Endothelial cell of umbilical vein (primary cell): Measurements from ENCODE around the gene CELSR2. TPM values are rescaled to one million over a fixed set of nuclear protein-coding genes. Genes with fewer than 3 reads are reported as not detected.

ENCODE experiments used
- BruUV-seq: library from RNA; stranded (reverse); fragments of 400-500 nt; replicated peaks from 2 replicates; lab custom pipeline; 2021; lab: Mats Ljungman, UMichigan
- CTCF ChIA-PET: fragments of 300-600, 350-600 bp; sonication (Branson Sonifier 250); formaldehyde crosslinking; loops from one replicate; lab custom pipeline; 2021; ENCODE audit warnings: antibody characterized with exemption, inconsistent platforms; lab: Charles Lee
- POLR2A ChIA-PET: fragments of 300-600, 350-600 bp; sonication (Branson Sonifier 250); formaldehyde crosslinking; loops from one replicate; lab custom pipeline; 2021; ENCODE audit warnings: antibody characterized with exemption, inconsistent platforms; lab: Charles Lee
- DNase-seq: peaks from one replicate; pipeline ENCODE4 v3.0.0-alpha.2; 2011; ENCODE audit warnings: low read depth, low spot score
- FAIRE-seq: peaks from 2 replicates; lab custom pipeline; 2011; peaks lifted over from hg19 to GRCh38; lab: Jason Lieb, UNC
- H2AFZ ChIP-seq: 2 replicates; pipeline ENCODE4 v1.6.0; 2012; ENCODE audit warnings: low read depth, low read length, control low read depth, inconsistent platforms
- H3K27ac ChIP-seq: 2 replicates; pipeline ENCODE4 v1.5.1; 2011; ENCODE audit warnings: low read depth, mild to moderate bottlenecking, control low read depth, low read length, moderate library complexity; ENCODE audit not compliant: insufficient read depth
- H3K27me3 ChIP-seq, 2 experiments: 2 replicates each; pipeline versions ENCODE4 v1.6.0 to v1.6.1; 2011; ENCODE audit warnings: low read length in 2 of 2, mixed read lengths in 1 of 2; ENCODE audit not compliant: control insufficient read depth in 2 of 2, insufficient read depth in 2 of 2
- H3K36me3 ChIP-seq, 2 experiments: 2 replicates in 1 of 2; 3 replicates in 1 of 2; pipeline ENCODE4 v1.5.1; 2011; ENCODE audit warnings: low read length in 2 of 2, mild to moderate bottlenecking in 1 of 2, moderate library complexity in 1 of 2; ENCODE audit not compliant: control insufficient read depth in 2 of 2, insufficient read depth in 2 of 2; ENCODE audit errors: extremely low read depth in 1 of 2
- H3K4me1 ChIP-seq: 3 replicates; pipeline ENCODE4 v1.5.1; 2011; ENCODE audit warnings: mild to moderate bottlenecking, low read length; ENCODE audit not compliant: control insufficient read depth, insufficient read depth; ENCODE audit errors: extremely low read depth
- H3K4me2 ChIP-seq: 2 replicates; pipeline ENCODE4 v1.6.1; 2011; ENCODE audit warnings: low read length, control low read depth, mixed read lengths; ENCODE audit not compliant: insufficient read depth
- H3K4me3 ChIP-seq, 3 experiments: fragments of 200-600 bp in 1 of 3; sonication (generic), shearing (Covaris generic) in 1 of 3; replicated peaks in 1 of 3; 2 replicates each; pipeline ENCODE4 v1.5.1; 2011 to 2016; ENCODE audit warnings: control low read depth in 3 of 3, low read length in 3 of 3, mild to moderate bottlenecking in 2 of 3, inconsistent platforms in 1 of 3, low read depth in 1 of 3, moderate library complexity in 1 of 3; ENCODE audit not compliant: insufficient read depth in 1 of 3
- H3K79me2 ChIP-seq: 2 replicates; pipeline ENCODE4 v1.6.0; 2012; ENCODE audit warnings: low read length, inconsistent platforms; ENCODE audit not compliant: control insufficient read depth, insufficient read depth
- H3K9ac ChIP-seq: replicated peaks from 2 replicates; pipeline ENCODE3; 2011; ENCODE audit warnings: low read length, control low read depth; ENCODE audit not compliant: insufficient read depth; ENCODE audit errors: extremely low read depth
- H3K9me1 ChIP-seq: replicated peaks from 3 replicates; pipeline ENCODE4 v1.6.0; 2011; ENCODE audit warnings: mild to moderate bottlenecking, low read length; ENCODE audit not compliant: control insufficient read depth, insufficient read depth; ENCODE audit errors: extremely low read depth
- H3K9me3 ChIP-seq: replicated peaks from 2 replicates; pipeline ENCODE4 v1.5.1; 2012; ENCODE audit warnings: low read length, inconsistent platforms; ENCODE audit not compliant: control insufficient read depth, insufficient read depth
- H4K20me1 ChIP-seq: replicated peaks from 2 replicates; pipeline ENCODE3; 2011; ENCODE audit warnings: mild to moderate bottlenecking, low read length; ENCODE audit not compliant: control insufficient read depth, insufficient read depth; ENCODE audit errors: extremely low read depth
- EZH2 ChIP-seq: IDR thresholded peaks from 2 replicates; pipeline ENCODE4 v1.6.1; 2012; ENCODE audit warnings: borderline replicate concordance, low read depth, mild to moderate bottlenecking, moderate library complexity, low read length, inconsistent platforms; ENCODE audit not compliant: severe bottlenecking
- FOS ChIP-seq: IDR thresholded peaks from 2 replicates; pipeline ENCODE4 v1.6.1; 2011; ENCODE audit warnings: mild to moderate bottlenecking, low read length, moderate library complexity, borderline replicate concordance; ENCODE audit not compliant: insufficient read depth
- GATA2 ChIP-seq: IDR thresholded peaks from 2 replicates; pipeline ENCODE4 v1.7.0; 2011; ENCODE audit warnings: low read depth, mild to moderate bottlenecking, moderate library complexity, mixed read lengths, low read length; ENCODE audit not compliant: insufficient read length, insufficient read depth
- JUN ChIP-seq: IDR thresholded peaks from 2 replicates; pipeline ENCODE4 v1.6.1; 2011; ENCODE audit warnings: borderline replicate concordance, low read depth; ENCODE audit not compliant: insufficient read length, insufficient read depth
- MYC ChIP-seq: IDR thresholded peaks from one replicate; pipeline ENCODE4 v1.6.1; 2011; ENCODE audit warnings: mild to moderate bottlenecking, low read depth, low read length
- POLR2A ChIP-seq: IDR thresholded peaks from 2 replicates; pipeline ENCODE4 v1.6.1; 2012; ENCODE audit warnings: low read depth, mild to moderate bottlenecking, control low read depth, low read length
- POLR2AphosphoS5 ChIP-seq: IDR thresholded peaks from 2 replicates; pipeline ENCODE4 v1.6.1; 2012; ENCODE audit warnings: low read depth, mild to moderate bottlenecking, control low read depth, low read length, moderate library complexity; ENCODE audit not compliant: insufficient read depth
- dilution Hi-C: fragments of 300-500 bp; cut with MboI; formaldehyde crosslinking; loops from one replicate; pipeline ENCODE4 v1.15.0; 2019; ENCODE audit warnings: low sequenced_read_pairs; ENCODE audit not compliant: extremely low pct_ligation_motif_present
- intact Hi-C: fragments of 100-400 bp; cut with micrococcal nuclease; formaldehyde crosslinking; loops from one replicate; pipeline ENCODE4 v1.10.0; 2022
- polyA plus RNA-seq, 4 experiments: library from polyadenylated mRNA; depleted of rRNA in 3 of 4; stranded (reverse) in 3 of 4; unstranded in 1 of 4; fragments of >200 nt; gene quantifications; 2 replicates each; pipeline versions ENCODE4 v1.2.1 to v1.2.3, GENCODE V29; 2011 to 2012; ENCODE audit warnings: missing spikeins in 1 of 4
- total RNA-seq: library from RNA; stranded (reverse); gene quantifications from 2 replicates; pipeline ENCODE4 v1.2.3, GENCODE V29; 2021
- TF ChIP-seq, protein P1 (sequence below), 2 donors: IDR thresholded peaks; 1 replicate in 1 of 2; 2 replicates in 1 of 2; pipeline ENCODE4 v1.5.1; 2011; ENCODE audit warnings: low read length in 2 of 2, mild to moderate bottlenecking in 2 of 2, moderate library complexity in 2 of 2, control low read depth in 1 of 2, inconsistent platforms in 1 of 2, low read depth in 1 of 2; ENCODE audit not compliant: insufficient read depth in 1 of 2; ENCODE audit errors: extremely low read depth in 1 of 2
- TF ChIP-seq, protein P2 (sequence below): IDR thresholded peaks from 2 replicates; pipeline ENCODE4 v1.6.1; 2011; ENCODE audit not compliant: insufficient read depth, insufficient read length

CELSR2 gene
- total and polyA plus RNA-seq, 2 donors (not counting 3 experiments of a cell fraction or from before 2014, with no cell fraction given) = 0.90 to 1.4 TPM

DNA sequence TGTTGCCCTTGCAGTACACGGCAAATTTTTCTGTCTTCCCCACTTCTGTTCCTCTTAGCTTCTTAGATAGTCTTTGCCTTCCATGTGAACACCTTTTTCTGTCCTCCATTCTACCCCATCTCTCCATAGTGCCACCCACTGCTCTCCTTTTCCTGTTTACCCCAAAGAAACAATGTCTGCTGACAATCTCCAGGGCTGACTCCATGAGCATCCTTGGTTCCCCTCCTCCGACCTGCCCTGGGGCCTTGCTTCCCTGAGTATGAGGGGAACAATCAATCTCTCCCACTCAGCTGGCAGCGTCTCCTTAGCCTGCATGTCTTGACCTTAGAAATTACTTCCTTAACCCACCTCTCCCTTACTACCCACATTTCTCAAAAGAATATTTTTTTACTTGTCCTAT is 69.8 kb downstream of the CELSR2 start:
- CTCF ChIA-PET = interaction anchor here (1.2 kb wide), 1 partner anchor 55 kb away, joined by 3 read pairs; no protein-coding TSS in a partner anchor
- no peaks in the 10 kb centered on the region for H3K79me2 ChIP-seq
- intact Hi-C loops (no loop called here), dilution Hi-C loops (no loop called here)
- H3K36me3 ChIP-seq = no peaks in the 10 kb centered on the region
- DNase-seq = no peak
- POLR2A ChIA-PET = no interaction called here
- no peaks in the 10 kb centered on the region for H3K27me3 ChIP-seq
- TF ChIP-seq FOS = no peak
- no peak for TF ChIP-seq JUN
- TF ChIP-seq, protein P1, sequence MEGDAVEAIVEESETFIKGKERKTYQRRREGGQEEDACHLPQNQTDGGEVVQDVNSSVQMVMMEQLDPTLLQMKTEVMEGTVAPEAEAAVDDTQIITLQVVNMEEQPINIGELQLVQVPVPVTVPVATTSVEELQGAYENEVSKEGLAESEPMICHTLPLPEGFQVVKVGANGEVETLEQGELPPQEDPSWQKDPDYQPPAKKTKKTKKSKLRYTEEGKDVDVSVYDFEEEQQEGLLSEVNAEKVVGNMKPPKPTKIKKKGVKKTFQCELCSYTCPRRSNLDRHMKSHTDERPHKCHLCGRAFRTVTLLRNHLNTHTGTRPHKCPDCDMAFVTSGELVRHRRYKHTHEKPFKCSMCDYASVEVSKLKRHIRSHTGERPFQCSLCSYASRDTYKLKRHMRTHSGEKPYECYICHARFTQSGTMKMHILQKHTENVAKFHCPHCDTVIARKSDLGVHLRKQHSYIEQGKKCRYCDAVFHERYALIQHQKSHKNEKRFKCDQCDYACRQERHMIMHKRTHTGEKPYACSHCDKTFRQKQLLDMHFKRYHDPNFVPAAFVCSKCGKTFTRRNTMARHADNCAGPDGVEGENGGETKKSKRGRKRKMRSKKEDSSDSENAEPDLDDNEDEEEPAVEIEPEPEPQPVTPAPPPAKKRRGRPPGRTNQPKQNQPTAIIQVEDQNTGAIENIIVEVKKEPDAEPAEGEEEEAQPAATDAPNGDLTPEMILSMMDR (IDR thresholded peaks at IDR 0.05; ENCODE audit: extremely low read depth in 1 of 2, insufficient read depth in 1 of 2, low read depth in 1 of 2, low read length in 2 of 2) = no peak
- TF ChIP-seq EZH2 = no peak
- TF ChIP-seq, protein P2, sequence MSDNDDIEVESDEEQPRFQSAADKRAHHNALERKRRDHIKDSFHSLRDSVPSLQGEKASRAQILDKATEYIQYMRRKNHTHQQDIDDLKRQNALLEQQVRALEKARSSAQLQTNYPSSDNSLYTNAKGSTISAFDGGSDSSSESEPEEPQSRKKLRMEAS = no peak
- no peak for TF ChIP-seq GATA2
- no peak for TF ChIP-seq POLR2A
- no peak for TF ChIP-seq MYC
- TF ChIP-seq POLR2AphosphoS5 = no peak
- no peak for FAIRE-seq
- H4K20me1 ChIP-seq = no peaks in the 10 kb centered on the region
- no TSS peak for BruUV-seq
- H3K9ac ChIP-seq = no peak overlapping the region
- H3K9me3 ChIP-seq = no peaks in the 10 kb centered on the region
- H3K27ac ChIP-seq = no peak overlapping the region
- no peaks in the 10 kb centered on the region for H3K9me1 ChIP-seq
- no peak overlapping the region for H2AFZ ChIP-seq
- H3K4me3 ChIP-seq = no peak overlapping the region
- no peak overlapping the region for H3K4me2 ChIP-seq
- H3K4me1 ChIP-seq = no peaks in the 10 kb centered on the region
